Inflammatory macrophage treated with lipopolysaccharide for 4 hours (primary cell): ENCODE data around the gene ZNF714.

Source experiments
- DNase-seq: peaks from one replicate; pipeline ENCODE4 v3.0.0-alpha.2; 2020

ZNF714 gene

DNA sequence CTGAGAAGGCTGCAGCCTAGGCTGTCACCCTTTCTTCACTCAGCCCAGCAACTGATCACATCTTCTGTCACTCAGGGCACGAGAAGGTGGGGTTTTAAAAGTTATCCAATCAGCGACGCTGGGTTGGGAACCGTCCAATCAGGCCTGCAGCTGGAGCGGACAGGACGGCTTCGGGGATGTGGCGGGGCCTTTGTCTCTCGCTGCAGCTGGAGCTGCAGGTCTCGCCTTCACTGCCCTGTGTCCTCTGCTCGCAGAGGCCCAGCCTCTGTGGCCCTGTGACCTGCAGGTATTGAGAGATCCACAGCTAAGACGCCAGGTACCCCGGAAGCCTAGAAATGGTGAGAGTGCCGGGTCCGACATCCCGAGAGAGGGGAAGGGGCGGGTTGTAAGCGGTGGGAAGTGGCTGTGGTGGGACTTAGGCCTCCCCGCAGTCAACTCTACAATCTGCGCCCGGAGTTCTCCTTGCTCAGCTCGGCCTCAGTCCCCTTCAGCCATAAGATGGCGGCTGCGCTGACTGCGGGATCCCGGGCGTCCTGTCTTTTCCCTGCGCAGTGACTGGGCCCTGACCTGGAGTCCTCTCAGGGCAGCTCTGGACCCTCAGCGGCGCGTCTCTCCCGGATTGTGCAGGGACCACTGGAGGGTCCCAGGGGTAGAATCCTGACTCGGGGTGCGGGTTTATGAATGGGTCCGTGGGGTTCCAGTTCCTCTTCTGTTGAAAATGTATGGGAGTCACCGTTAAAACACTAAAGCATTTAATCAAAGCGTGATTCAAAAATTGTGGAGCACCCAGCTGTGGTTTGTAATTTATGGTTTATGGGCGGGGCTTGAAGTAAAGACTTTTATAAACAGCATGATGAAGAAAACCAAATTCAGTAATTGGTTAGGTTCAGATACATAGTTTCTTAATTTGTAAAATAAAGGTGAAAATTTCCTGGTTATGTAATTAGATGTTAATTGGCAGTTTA, at the start of gene ZNF714:
Gene ZNF714, plus strand, starts transcription at position 193 of the 965 bp plus-strand sequence. CDS start 16,066 bp downstream, outside the sequence.
- DNase-seq = peak; percentile 84

DNA sequence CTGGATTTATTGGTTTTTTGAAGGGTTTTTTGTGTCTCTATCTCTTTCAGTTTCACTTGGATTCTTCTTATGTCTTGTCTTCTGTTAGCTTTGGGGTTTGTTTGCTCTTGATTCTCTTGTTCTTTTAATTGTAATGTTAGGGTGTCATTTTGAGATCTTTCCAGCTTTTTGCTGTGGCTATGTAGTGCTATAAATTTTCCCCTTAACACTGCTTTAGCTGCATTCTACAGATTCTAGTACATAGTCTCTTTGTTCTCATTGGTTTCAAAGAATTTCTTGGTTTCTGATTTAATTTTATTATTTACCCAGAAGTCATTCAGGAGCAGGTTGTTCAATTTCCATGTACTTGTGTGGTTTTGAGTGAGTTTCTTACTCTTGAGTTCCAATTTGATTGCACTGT, 37.0 kb upstream of the ZNF714 start:
- DNase-seq = no peak

DNA sequence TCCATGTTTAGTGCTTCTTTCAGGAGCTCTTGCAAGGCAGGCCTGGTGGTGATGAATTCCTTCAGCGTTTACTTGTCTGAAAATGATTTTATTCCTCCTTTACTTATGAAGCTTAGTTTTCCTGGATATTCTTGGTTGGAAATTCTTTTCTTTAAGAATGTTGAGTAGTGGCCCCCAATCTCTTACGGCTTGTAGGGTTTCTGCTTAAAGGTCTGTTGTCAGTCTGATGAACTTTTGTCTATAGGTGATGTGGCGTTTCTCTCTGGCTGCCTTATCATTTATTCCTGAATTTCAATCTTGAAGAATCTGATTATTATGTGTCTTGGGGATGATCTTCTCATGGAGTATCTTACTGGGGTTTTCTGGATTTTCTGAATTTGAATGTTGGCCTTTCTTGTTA, 35.5 kb upstream of the ZNF714 start:
- no peak for DNase-seq

DNA sequence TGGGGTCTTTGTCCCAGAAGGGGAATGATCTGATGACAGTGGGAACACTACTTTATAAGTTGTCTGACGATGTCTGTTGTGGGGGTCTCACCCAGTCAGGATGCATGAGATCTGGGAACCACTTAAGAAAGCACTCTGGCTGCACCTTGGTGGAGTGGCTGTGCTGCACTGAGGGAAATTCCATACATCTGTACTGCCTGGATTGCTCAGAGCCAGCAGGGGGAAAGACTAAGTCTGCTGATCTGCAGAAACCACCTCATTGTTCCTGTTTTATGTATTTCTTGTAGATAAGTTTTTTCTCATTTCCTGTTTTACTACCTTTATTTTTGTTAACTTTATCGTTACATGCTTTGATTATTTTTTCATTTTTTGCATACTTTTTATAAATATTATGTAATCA, 34.3 kb upstream of the ZNF714 start:
- peak; percentile 46 for DNase-seq

DNA sequence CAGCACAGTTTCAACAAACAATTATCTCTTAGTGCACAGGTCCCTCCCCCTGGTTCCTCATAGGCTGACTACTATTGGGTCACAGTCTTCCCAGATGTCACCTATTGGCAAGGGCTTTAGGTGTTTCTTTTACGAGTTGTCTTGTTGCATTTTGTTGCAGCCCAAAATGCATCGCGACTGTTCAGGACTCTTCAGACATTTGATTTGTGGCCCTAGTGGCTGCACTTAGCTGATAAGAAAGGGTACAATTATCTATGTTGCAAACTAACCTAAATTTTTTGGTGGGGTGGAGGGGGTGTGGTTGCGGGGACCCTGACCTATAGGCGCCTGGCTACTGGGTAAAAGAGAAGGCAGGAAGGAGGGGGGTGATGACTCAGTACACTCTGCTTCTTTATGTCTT, 29.1 kb upstream of the ZNF714 start:
- DNase-seq = no peak

DNA sequence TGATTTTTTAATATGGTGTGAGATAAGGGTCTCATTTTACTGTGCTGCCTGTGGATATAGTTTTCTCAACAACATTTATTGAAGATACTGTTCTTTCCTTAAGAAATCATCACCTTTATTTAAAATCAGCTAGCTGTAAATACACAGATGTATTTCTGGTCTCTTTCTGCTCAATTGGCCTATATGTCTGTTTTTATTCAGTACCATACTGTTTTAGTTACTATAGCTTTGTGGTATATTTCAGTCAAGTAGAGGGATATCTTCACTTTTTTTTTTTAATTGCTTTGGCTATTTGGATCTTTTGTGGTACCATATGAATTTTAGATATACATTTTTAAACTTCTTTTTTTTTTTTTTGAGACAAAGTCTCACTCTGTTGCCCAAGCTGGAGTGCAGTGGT, 16.7 kb upstream of the ZNF714 start:
- DNase-seq = no peak

DNA sequence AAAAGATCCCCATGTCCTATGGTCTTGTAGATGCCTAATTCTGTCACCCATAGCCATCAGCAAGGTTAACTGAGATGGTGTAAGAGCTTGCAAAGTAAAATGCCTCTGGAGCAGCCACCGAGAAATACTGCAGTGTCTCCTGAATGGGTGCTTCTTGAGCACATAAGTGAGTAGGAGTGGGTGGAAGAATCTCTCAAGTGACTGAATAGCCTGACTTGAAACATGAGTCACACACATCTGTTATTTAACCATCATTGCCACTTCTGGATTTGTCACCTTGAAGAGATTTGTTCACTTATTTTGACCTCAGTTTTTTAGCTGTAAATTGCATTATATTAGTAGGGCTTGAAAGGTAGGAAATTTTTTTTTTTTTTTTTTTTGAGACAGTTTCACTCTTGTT, 2.3 kb downstream of the ZNF714 start:
- peak; percentile 72 for DNase-seq

DNA sequence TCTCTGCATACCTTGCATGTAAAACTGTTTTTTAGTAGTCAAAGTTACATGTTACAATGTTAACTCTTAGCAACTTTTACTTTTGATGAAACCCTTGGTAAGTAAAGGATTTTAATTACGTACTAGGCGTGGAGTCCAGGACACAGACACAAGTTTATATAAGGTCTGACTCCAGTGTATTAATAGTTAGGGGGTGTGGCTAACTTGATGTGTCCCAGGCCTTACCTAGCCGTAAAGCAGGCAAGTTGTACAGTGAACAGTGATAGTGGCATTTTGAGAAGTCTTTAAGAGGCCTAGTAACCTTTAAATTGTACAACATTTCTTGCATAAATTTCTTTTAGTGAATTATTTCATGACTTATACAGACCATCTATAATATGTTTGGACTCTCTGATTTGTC, 5.9 kb downstream of the ZNF714 start:
- no peak for DNase-seq

DNA sequence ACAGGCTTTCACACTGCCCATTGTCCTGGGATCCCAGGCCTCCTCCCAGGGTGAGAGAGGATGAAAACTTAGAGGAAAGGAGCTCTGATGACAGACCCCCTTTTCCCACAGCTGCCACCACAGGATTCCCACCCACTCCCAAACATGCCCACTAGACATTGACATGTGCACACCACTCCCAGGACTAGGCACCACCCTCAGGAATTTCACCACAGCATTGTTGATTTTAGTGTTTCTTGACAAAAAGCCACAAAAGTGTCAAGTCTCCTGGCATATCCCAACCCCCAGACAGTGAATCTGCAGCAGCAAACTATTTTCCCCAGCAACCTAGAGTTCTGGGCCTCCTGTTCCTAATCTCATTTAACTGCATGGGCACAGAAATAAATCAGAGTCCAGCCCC, 10.1 kb downstream of the ZNF714 start:
- DNase-seq = no peak

DNA sequence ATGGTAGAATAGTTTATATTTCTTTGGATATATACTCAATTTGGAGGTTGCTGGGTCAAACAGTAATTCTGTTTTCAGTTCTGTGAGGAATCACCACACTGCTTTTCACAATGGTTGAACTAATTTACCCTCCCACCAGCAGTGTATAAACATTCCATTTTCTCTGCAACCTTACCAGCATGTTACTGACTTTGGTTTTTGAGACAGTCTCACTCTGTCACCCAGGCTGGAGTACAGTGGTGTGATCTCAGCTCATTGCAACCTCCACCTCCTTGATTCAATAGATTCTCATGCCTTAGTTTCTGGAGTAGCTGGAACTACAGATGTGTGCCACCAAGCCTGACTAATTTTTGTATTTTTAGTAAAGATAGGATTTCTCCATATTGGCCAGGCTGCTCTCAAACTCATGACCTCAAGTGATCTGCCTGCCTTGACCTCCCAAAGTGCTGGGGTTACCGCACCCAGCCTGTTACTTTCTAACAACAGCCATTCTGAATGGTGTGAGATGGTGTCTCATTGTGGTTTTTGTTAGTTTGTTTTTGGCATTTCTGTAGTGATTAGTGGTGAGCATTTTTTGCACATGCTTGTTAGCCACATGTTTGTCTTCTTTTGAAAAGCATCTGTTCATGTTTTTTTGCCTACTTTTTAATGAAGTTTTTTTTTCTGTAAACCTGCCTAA, 12.5 kb downstream of the ZNF714 start:
- DNase-seq = no peak

DNA sequence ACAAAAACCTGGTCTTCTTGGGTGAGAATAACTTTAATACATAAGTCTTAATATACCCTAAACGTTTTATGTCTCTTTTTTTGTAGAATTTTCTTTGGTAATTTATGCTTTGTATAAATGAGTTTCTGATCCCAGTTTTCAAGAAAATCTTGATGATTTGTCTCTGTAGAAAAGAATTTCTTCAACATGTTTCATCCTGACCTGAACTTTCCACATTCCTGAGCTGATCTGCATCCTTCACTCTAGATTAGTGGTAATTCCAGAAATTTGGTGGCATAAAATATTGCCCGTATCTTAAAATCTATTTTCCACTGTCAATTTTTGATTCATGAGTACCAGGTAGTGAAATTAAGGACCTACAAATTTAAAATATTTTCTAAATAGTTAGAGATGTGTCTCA, 16.3 kb downstream of the ZNF714 start:
- no peak for DNase-seq

DNA sequence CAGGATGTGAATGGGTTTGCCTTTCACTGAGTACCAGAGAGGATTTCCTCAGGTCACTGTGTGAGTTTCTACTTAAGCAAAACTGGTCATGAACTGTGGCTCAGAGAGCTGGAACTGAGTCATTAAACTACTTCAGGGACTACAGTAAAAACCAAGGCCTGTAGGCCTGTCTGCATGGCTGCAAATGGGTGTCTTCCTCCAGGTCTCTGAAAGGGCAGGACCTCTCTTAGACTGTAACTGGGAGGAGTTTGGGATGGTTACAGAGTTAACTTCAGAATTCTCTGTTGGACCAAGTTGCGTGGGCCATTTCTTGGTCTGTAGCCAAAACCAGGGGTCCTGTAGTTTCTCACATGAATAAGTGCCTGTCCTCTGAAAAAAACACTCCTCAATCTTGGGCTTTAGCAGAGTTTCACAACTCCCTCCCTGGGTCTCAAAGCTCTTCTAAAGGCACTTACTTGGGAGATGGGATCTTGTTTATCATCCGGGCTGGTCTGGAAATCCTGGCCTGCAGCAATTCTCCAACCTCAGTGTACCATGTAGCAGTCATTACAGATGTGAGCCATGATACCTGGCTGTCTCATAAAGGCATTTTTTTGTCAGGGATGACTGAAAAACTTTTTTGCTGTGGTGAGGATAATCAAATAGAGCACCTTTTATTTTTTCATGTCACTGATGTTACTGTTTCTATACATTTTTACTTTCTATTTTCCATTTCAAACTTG, 19.7 kb downstream of the ZNF714 start:
- DNase-seq = no peak

DNA sequence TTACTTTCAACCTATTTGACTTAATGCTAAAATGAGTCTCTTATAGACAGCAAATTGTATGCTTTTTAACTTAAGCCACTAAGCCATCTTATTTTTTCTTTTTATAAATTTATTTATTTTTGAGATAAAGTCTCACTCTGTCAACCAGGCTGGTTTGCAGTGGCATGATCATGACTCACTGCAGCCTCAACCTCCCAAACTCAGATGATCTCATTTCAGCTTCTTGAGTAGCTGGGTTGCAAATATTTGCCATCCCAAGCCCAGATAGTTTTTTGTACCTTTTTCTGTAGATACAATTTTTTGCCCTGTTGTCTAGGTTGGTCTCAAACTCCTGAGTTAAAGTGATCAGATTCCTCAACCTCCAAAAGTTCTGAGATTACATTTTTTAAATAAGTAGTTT, 27.1 kb downstream of the ZNF714 start:
- peak; percentile 7 for DNase-seq

DNA sequence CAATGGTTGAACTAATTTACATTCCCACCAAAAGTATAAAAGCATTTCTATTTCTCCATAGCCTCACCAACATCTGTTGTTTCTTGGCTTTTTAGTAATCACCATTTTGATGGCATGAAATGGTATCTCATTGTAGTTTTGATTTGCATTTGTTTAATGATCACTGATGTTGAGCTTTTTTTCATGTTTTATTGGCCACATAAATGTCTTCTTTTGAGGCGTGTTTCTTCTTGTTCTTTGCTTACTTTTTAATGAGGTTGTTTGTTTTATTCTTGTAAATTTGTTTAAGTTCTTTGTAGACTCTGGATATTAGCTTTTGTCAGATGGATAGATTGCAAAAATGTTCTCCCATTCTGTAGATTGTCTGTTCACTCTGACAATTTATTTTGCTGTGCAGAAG, 28.2 kb downstream of the ZNF714 start:
- DNase-seq = no peak

DNA sequence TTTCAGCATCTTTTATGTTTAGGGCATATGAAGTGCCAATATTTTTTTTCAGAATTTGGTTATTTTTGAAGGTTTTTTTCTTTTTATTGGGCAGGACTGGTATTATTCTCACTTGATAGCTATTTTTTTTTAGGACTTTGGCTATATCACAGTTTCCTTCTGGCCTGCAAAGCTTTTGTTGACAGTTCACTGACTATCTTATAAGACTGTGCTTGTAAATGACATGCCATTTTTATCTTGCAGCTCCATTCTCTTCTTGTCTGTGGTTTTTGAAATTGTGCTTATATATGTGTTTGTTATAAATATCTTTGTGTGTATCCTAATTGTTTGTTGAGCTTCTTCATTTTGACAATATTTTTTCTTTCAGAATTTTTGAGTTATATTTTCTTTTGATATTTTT, 33.4 kb downstream of the ZNF714 start:
- no peak for DNase-seq

DNA sequence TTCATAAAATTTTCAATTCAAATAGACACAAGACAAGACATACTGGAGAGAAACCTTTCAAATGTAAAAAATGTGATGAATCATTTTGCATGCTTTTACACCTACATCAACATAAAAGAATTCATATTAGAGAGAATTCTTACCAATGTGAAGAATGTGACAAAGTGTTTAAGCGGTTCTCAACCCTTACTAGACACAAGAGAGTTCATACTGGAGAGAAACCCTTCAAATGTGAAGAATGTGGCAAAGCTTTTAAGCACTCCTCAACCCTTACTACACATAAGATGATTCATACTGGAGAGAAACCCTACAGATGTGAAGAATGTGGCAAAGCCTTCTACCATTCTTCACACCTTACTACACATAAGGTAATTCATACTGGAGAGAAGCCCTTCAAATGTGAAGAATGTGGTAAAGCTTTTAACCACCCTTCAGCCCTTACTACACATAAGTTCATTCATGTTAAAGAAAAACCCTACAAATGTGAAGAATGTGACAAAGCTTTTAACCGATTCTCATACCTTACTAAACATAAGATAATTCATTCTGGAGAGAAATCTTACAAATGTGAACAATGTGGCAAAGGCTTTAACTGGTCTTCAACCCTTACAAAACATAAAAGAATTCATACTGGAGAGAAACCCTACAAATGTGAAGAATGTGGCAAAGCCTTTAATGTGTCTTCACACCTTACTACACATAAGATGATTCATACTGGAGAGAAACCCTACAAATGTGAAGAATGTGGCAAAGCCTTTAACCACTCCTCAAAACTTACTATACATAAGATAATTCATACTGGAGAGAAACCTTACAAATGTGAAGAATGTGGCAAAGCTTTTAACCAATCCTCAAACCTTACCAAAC, 35.3 kb downstream of the ZNF714 start:
- no peak for DNase-seq

DNA sequence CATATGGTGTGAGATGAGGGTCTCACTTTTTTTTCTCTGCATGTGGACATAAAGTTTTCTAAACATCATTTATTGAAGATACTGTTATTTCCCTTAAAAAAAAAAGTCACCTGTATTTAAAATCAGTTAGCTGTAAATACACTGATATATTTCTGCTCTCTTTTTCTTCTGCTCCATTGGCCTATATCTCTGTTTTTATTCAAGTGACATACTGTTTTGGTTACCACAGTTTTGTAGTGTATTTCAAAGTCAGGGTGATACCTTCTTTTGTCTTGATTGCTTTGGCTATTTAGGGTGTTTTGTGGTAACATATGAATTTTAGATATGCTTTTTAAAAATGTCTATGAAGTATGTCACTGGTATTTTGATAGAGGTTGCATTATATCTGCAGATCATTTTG, 44.1 kb downstream of the ZNF714 start:
- DNase-seq = no peak

DNA sequence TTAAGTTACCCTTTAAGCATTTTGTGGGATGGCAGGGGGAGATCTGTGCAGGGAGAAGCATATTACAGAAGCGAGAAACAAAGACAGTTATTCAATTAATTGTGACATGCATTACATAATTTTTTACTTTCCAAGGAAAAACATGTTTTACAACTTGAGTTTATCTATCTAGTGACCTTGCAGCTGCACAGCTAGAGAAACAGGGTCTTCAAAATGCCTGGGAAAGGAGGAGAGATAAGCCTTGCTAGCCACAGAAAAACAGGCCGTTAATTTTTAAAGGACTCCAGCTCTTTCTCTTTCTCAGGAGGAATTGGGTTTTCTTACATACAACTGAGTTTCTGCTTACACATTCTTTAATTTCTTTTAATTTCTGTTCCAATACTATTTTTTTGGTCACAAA, 45.0 kb downstream of the ZNF714 start:
- DNase-seq = no peak

DNA sequence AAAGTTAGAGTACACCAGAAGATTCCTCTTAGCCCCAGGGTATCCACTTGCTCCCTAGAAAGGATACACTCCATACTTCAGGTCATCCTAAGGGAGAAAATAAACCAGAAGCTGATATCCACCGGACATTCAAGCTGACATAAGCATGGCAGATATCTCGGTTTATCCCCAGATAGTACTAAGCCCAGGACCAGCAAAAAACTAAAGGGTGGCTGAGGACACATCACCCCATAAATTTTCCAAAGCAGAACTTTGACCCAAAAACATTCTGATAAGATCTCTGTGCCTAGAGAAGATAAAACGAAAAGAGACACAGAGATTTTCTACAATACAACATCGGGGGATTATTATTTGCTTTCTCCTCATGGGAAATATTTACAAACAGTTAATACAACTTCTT, 45.9 kb downstream of the ZNF714 start:
- DNase-seq = no peak

DNA sequence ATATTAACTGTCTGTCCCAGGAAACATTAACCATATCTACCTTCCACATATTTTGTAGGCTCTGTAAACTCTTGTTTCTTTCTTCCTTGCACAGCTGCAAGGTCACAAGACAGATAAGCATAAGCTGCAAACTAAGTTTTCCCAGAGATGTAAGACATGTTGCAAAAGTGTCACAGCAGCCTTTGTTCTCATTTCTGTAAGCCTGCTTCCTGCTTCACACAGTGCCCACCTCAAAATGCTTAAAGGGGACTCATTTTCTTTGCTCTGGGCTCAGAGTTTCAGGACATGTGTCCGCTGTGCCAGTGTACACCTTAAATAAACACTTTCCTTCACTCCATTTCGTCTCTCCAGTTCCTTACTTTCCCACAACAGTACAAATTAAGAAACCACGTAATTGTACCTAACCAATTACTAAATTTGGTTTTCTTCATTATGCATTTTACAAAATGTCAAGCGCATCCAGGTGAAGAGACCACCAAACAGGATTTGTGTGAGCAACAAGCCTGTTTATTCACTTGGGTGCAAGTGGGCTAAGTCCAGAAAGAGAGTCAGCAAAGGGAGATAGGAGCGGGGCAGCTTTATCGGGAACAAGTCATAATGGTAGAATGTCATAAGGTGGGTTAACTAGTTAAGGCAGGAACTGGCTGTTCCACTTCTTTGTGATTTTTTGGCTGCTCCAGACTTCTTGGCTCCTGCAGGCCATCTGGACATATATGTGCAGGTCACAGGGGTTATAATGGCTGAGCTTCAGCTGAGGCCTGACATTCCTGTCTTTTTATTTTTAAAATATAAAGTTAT, 47.1 kb downstream of the ZNF714 start:
- DNase-seq = no peak

DNA sequence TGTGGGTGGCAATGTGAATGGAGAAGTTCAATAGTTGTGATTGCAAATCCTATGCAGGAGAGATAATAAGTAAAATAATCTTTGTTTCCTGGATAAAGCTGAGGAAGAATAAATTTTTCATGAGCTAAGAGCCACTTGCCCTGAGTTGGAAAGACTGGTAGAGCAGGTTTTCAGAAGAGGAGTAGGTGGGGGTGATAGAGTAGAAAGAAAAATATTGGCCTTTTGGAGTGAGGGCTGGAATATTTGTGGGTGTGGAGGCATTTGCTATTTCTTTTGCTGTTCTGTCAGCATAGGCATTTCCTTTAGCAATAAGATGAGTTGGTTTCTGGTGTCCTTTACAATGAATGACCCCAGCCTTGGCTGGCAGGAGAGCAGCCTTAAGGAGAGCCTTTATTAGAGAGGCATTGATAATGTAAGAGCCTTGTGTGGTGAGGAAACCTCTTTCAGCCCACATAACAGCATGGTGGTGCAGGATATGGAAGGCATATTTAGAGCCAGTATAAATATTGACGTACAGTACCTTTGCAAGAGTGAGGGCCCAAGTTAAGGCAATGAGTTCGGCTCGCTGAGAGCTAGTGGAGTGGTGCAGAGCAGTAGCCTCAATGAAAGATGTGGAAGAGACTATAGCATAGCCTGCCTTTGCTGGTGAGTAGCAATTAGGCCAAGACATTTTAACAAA, 48.2 kb downstream of the ZNF714 start:
- no peak for DNase-seq
